GM18870 (cell line): ENCODE results near the gene RUNDC3A.

ENCODE experiments used
- ATAC-seq: cut with Tn5 transposase; IDR thresholded peaks from one replicate; pipeline ENCODE4 v1.9.1; 2021; ENCODE audit warnings: moderate library complexity; ENCODE audit not compliant: unreplicated experiment

RUNDC3A gene

GRCh38 chr17:44283344-44284023 is 24.9 kb upstream of the RUNDC3A start:
- no peak for ATAC-seq

DNA sequence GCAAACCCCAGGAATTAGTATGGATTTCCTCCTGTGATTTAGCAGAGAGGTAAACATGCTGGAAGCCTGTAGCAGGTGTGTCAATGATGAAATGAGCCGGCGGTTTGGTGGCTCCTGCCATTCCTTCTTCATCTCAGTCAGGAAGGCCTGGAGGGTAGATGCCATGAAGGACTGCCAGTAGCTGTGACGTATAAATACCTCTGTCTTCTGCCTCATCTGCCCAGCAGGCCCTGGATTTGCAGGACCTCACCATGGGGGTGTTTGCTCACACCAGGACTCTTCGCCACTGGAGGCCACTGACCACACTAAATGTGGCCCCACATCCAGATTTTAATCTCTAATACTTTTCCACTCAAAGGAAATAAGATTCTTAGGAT is 24.4 kb upstream of the RUNDC3A start:
- ATAC-seq, result no peak

DNA sequence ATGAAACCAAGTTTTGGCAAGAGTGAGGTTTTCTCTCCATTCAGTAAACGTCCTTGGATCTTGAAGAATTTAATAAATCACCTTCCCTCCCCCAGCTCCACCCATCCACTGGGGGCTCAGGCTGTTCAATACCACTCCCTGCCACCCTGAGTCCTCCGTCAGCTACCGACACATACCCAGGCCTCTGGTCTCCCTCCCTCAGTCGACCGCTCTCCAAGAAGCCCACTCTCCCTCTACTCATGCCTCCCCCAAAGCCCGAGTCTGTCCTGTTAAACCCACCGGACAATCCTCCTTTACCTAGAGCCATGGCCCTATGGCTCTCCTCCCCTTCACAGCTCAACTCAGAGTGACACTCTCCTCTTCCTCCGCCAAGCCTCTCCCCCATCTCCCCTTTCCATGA is 20.8 kb upstream of the RUNDC3A start:
- no peak for ATAC-seq

- no peak for ATAC-seq
These were observed 14.7 kb upstream of the RUNDC3A start for GRCh38 chr17:44293509-44294226.

DNA sequence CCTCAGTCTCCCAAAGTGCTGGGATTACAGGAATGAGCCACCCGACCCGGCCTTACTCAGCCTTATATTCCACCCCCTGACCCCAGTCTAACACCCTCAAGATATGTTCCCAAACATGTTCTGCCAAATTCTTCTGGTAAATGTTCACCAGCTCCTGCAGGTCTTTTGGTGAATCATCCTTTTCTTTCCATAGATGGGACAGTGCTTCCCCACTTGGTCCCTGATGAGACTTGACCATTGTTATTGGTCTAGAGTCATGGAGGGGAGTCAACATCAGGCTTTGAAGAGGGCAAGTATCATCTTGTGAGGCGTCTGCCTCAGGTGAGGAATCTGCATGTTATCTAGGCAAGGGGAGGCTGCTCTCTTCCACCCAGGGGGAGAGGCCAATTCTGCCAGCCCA is 10.4 kb upstream of the RUNDC3A start:
- ATAC-seq, result no peak

GRCh38 chr17:44304651-44305050 is 3.8 kb upstream of the RUNDC3A start:
- ATAC-seq, result no peak

DNA sequence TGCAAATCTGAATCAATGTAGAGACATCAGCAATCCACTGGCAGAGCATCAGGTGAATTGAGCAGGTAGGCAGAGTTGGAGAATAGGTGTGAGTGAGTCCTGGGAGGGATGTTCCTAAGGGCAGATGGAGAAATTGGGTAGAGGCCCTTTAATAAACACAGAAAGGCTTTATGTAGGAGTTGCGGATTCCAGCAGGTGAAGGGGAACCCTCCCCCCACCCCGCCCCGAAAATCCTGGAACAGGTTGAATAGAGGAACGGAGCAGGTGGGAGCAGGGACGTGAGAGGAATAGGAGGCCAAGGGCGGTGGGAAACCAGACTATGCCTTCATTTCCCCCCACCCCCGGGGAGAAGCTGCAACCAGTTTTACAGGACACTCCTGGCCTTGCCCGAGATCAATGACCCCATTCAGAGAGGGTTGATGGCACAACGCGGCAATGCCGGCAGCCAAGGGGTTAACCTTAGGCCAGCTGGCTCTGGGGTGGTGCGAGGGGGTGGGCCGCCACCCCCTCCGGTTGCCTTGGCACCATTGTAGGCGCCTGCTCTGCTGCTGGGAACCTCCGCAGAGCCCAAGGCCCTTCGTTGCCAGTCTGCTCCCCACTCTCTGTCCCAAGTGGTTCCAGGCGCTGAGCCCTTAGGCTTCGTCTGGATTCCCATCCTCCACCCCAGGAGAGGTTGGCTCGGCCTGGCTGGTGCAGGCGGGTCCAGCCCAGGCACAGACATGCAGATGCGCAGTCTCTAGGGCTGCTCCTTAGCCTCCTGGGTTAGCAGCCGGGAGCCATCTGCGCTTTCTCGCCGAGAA is 814 bp upstream of the RUNDC3A start:
- no peak for ATAC-seq

DNA sequence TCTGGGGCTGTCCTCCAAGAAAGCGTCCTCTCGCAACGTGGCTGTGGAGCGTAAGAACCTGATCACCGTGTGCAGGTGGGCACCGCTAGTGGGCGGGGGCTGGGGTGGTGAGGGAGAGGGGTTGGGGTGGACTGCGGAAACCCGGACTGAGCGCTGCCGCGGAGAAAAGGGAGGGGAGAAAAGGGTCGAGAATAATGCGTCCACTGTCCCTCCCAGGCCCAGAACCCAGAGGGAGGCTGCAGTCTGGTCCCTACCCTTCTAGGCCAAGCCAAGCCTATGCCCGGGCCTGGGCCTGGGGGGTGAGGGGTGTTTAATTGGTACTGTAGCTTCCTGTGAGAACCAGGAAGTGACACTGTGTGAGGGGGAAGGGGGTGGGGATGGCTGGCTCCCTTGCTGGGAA is 464 bp downstream of the RUNDC3A start:
- no peak for ATAC-seq

DNA sequence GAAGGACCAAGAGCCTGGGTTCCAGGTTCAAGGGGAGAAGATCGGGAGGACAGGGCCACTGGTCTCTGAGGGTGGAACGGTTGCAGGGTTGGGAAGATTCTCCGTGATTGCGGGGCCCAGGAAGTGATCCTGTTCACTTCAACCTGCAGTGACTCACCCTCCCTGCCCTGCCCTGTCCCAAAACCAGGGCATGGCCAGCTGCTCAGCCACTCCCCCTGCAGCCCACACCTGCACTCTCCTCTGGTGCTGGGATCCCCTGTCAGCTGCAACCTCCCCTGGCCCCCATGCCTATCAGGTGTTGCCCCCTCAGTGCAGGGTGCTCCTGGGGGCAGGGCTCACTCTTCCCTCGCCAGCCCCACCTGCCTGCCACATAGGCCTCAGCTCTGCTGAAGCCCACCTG is 1.1 kb downstream of the RUNDC3A start:
- ATAC-seq, result no peak

- no peak for ATAC-seq
These were observed 1.8 kb downstream of the RUNDC3A start for GRCh38 chr17:44310188-44310587.

DNA sequence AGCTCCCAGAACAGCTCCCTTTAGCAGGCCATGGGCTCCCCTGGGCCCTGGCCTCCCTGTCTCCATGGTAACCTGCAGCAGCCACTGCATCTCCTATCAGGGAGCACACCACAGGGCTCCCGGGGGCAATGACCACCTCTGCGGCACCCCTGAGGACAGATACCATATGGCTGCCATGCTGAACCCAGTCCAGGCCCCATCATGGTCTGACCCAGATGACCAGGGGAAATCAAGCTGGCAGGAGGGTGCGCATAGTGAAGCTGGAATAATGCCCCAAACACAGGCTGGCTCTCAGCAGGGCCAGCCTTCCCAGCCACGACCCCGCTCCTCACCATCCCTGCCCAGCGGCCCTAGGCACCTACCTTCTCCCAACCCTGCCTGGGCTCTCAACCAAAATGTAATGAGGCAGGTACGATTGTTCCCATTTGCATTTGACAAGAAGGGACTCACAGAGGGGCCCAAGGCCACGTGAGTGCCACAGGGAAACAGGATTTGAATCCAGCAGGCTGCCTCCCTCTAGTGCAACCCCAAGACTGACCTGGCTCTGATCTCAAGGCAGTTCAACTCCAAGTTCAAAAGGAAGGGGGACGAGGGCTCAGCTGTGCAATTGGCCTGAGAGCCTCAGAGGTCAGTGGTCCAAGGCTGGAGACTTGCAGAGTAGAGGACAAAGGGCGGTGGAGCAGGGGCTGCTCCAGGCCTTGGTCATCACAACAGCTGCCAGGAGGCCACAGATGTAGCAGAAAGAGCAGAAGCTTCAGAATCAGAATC is 2.4 kb downstream of the RUNDC3A start:
- no peak for ATAC-seq

DNA sequence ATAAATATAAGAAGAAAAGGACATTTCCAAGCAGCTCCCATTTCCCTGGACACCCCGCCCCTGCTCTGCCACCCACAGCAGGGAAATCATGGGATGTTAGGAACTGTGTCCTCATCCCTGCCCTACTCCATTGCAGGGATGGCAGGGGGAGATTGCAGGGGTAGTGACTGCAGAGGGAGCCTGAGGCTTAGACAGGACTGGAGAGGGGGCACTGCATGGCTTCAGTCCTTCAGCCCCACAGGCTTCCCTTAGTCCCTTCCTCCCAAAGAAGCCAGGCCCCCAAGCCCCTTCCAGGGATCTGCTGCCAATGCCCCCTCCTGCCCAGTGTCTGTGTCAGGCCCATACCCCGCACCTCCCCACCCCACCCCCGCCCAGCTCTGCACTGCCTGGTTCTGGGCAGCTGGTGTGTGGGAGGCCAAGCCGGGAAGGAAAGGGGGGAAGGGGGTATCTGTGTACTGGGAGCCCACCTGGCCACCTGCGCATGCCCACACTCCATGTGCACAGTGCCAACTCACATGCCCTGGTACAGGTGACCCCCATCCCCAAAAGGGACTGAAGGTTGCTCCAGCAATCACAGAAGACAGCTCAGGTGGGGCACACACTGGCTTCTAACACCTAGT is 3.3 kb downstream of the RUNDC3A start:
- ATAC-seq, result no peak

- ATAC-seq, result no peak
These were observed 4.1 kb downstream of the RUNDC3A start for GRCh38 chr17:44312396-44313104.

- no peak for ATAC-seq
These were observed 5.6 kb downstream of the RUNDC3A start for GRCh38 chr17:44314031-44314430.

GRCh38 chr17:44314524-44314868 is 6.1 kb downstream of the RUNDC3A start:
- no peak for ATAC-seq

- no peak for ATAC-seq
These were observed 6.7 kb downstream of the RUNDC3A start for GRCh38 chr17:44314869-44315661.

DNA sequence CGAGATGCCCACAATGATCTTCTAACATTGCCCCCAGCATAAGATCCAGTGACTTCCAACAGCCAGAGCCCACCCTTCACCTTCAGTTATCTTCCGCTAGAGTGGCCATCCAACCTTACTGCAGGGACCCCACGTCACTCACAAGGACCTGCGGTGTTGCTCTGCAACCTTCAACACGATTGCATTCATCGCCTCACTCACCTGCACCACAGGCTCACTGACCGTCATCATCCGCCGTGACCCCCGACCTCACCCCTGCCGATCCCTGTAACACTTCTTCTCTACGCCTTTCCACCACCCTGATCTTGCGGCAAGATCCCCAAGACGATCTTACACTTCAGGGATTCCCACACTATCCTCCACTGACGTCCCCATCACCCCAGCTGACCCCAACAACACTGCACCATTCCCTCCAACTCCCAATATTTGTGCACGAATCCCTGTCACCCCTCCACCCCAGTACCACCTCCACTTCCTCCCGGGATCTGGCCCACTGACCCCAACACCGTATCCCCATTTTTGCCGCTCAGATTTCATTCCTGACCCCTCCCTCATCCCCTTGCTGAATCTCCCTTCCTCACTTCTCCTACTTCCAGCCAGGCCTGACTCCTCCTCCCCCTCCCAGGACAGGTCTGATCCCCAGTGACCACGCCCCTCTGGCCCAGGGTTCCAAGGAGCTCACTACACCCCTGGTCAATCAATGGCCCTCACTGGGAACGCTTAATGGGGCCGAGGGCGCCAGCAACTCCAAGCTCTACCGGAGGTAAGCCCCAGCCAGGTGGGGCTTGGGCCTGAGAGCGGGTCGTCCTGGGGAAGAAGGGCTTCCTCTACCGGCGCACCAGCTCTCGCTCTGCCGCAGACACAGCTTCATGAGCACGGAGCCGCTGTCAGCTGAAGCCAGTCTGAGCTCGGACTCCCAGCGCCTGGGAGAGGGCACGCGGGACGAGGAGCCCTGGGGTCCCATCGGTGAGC is 7.6 kb downstream of the RUNDC3A start:
- ATAC-seq, result no peak

- ATAC-seq, result no peak
These were observed 9.1 kb downstream of the RUNDC3A start for GRCh38 chr17:44317545-44317944.
